Measurements from ENCODE around the gene C1S.
A peak's percentile ranks its signal among the peaks of the same experiment; 100 is the strongest.

C1S gene

GRCh38 chr12:7079826-7080125, 19.3 kb downstream of the C1S start:
- DNase-seq, result no peak

GRCh38 chr12:7081037-7081436, 20.5 kb downstream of the C1S start:
- DNase-seq, result no peak

DNA sequence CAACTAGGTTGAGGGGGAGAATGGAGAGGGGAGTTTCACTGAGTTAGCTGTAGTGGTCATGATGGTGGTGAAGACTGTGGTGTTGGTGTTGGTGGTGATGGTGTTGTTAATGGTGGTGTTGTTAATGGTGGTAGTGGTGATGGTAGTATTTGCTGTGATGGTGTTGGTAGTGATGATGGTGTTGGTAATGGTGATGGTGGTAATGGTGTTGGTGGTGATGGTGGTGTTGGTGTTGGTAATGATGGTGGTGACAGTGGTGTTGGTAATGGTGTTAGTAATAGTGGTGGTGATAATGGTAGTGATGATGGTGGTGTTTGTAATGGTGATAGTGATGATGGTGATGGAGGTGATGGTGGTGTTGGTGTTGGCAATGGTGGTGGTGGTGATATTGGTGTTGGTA, 22.6 kb downstream of the C1S start:
- no peak for DNase-seq

DNA sequence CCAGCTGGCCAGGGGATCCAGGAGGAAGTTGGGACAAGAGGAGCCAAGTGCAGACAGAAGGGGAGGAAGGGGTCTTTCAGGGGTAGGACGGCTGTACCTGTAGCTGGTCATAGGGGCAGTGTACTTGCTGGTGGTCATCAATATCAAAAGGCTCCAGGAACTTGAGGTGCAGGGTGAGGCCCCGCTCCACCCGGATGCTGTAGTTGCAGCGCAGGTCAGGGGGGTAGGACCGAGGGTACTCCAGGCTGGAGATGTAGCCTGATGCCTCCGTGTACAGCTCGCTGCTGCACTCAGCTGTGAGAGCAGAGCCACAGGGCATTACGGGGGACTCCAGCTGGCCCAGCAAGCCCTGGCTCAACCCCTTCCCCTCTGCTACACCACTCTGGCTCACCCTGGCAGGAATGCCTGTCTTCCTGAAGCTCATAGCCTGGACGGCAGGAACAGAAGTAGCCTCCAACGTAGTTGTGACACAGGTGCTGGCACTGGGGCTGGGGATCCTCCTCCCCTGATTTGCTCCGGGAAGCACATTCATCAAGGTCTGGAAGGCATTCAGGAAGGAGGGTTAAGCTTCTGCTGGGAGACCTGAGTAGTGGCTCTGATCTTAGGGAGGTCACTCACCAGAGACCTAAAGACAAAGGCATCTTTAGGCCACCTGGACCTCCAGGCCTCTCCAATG, 28.8 kb downstream of the C1S start:
- no peak for DNase-seq

GRCh38 chr12:7090222-7090998, 29.9 kb downstream of the C1S start:
- DNase-seq, result no peak

GRCh38 chr12:7091171-7091570, 30.7 kb downstream of the C1S start:
- no peak for DNase-seq

DNA sequence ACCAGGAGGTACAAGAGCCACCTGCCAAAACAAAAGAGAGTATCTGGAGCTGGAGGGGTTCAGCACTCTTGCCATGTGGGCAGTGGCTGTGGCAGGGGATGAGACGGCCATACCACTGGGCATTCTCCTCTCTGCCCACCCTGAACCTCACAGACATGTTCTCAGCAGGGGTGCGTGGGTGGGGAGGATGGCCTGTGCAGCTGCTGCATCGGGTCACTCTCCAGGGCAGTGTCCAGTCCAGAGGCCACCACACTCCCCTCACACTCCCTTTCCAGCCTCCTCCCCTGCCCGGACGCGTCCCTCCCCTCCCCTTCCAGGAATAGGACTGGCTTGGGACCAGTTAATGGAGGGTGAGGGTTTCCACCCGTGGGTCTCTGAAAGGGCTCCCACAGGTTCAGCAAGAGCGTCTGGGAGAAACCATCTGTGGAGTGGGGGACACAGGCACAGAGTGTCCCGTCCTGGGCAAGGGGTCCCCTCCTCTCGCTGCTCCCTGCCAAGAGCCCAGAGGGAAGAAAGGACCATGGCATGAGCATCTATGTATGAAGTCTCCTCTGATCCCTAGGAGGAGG, 31.2 kb downstream of the C1S start:
- no peak for DNase-seq

DNA sequence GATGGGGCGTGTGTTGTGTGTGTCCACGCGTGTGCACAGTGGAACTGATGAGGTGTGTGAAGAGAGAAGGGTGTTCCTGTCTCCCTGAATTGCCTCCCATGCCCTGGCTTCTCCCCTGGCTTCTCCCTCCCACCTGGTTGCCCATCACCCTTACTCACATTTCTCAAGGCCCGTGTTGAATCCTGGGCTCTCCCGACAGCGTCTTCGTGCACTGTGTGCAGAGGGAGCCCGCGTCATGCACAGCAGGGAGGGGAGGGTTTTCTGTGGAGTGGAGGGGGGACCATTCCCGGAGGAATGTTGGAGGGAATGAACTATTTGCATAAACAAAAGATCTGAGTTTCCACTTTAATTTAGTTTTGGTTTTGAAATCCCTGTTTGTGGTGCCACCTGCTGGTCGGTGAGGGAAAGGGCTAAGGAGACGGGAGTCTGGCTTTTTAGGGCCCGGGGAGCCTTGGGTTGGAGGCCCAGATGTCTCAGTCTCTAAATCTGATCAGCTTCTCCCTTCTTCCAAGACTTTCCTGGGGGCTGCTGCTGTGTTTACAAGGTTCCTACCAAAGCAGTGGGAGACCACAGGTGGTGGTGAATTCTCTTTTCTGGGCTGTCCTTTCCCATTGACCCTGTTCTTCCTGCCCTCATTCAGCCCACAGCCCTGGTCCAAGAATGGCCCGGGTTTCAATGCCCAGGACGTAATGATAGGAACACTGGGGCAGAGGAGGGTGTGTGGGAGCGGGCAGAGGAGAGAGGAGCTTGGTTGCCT, 31.9 kb downstream of the C1S start, which contains the start of gene C1R:
Gene C1R (minus strand): TSS at position 217 of the 757 bp plus-strand sequence. CDS start 57 bp downstream, at position 160.
- DNase-seq, result peak; percentile 20 to 39

GRCh38 chr12:7092986-7093460, 32.5 kb downstream of the C1S start:
- DNase-seq, result no peak

GRCh38 chr12:7093486-7093885, 33.0 kb downstream of the C1S start:
- DNase-seq, result no peak

- DNase-seq, result no peak
These were observed 33.4 kb downstream of the C1S start for GRCh38 chr12:7093892-7094291.

DNA sequence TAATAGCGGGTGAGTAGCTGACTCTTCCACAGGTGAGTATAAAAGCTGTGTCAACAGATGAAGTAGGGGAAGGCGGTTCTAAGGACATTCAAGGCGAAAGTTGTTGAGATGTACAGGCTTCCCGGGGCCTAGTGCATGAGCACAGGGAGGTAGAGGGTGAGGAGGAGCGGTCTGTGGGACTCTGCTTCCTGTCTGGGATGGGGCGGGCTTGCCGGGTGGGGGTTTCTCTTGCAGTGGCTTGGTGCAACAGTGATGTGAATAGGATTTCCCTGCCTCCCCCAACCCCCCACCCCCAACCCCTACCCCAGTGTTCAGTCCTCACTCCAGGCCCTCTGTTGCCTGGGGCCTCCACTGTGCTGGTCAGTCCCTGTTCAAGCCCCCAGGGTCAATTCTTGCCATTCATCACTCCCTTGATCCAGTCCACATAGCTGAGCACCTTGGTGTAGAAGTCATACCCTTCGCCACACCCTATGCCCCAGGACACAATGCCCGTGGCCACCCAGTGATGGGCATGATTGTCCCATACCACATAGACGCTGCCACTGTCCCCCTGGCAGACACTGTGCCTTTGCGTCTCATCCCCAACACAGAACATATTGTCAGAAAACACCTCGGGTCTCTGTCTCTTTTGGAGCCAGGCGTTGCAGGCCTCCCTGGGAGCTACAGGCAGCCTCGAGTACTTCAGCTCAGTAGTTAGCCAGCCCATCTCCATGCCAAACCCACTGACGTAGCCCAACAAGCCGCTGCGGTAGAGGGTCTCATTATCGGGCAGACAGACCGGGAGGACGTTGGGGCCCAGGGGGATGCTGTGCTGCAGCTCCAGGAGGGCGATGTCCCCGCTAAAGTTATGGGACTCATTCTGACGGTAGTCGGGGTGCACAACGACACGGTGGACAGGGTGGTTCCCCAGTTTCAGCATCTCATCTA, 35.8 kb downstream of the C1S start:
- no peak for DNase-seq

- DNase-seq, result peak; percentile 22 to 53
These were observed 36.5 kb downstream of the C1S start for GRCh38 chr12:7096979-7097378.

DNA sequence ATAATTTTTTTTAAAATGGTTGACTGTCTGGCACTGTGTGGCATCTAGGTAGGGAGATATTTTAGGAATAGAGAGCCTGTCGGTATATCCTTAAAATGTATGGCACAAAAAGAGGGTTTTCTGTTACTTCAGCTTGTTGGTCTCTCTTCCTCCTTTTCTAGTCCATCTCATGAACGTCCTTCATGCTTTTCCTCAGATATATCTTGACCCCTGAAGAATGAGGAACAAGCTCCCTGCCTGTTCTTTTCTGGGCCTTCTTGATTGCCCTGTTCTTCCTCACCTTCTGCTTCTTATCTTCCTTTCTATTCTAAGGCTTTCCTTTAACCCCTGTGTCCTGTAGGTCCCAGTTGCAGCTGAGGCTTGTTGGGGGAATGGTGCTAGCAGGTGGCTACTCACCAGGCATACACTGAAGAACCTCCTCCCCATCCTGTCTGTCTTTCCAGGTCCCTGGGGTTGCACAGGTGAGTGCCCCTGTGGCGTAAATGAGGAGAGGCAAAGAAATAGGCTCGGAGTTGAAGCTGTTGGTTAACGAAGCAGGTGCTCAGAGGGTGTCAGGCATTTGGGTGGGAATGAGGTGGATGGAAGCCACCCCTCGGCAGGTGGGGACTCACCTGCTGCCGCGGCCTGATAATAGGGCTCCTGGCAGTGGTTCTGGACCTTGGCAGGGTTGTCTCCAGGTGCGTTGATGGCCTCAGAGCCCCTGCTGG, 38.9 kb downstream of the C1S start:
- DNase-seq, result no peak

DNA sequence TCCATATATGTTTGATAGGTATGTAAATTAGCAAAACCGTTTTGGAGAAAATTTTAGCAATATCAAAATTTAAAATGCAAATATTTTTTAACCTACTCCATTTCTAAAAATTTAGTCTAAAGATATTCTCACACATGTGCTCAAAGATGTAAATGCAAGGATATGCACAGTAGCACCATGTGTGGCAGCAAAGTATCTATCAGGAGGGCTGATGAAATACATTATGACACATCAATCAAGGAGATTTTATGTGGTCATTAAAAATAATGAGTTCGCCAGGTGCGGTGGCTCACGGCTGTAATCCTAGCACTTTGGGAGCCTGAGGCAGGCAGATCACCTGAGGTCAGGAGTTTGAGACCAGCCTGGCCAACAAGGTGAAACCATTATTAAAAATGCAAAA, 39.7 kb downstream of the C1S start:
- no peak for DNase-seq

GRCh38 chr12:7101047-7101693, 40.7 kb downstream of the C1S start:
- no peak for DNase-seq

DNA sequence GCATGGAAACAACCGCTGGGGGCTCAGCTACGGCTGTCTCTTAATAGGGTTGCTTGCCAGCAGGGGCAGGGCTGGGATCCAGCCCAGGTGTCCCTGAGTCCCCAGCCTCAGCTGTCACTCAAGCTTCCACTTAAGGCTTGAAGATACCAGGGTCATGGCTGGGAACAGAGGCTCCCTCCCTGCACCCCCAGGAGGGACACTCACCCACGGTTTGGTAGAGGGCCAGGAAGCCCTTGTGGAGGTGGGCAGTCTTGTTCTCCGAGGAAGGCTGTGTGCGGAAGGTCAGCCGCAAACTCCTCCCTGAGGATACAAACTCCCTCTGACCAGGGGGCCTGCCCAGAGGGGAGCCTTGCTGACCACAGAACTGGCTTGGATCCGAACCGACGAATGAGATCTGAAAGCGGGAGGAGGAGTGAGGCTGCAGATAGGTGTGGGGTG, 41.2 kb downstream of the C1S start:
- no peak for DNase-seq

GRCh38 chr12:7102582-7102981, 42.1 kb downstream of the C1S start:
- no peak for DNase-seq

DNA sequence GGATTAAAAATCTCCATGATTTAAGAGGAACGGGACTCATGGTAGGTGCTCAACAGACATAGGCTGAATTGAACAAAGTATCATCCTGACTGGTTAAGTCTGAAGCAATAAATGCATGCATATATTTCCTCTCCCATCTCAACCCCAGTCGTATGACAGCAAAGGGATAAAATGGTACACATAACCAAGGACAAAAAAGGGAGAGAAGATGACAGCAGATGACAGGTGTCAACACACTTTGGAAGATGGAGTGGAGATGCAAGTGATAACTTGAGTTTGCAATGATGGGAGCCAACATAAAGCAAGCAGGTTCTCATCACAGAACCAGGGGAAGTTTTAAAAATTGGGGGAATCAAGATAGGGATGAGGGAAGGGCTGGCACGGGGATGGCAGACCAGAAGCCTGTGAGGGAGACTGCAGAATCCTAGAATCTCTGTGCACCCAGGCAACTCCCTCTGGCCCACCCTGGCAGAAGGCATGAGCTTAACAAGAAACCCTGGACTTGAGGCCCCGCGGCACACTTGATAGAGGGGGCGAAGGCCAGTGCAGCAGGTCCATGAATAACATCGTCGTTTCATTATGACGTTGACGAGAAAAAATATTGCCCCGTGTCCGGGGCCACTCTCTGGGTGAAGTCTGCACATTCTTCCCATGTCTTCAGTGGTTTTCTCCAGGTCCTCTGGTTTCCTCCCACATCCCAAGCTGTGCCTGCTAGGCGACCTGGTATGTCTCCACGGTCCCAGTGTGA, 43.5 kb downstream of the C1S start:
- no peak for DNase-seq

GRCh38 chr12:7106082-7106481, 45.6 kb downstream of the C1S start:
- DNase-seq, result no peak

Measured in NCI-H524 (cell line).